ENCODE measurements around the gene RNLS.

RNLS gene

GRCh38 chr10:88226891-88227290 lies 356.2 kb downstream of the RNLS start:
- Histone ChIP-seq H2AFZ (ENCODE audit: low read depth, low read length) (no peak overlapping the region), H3K4me3 (ENCODE audit: low read length) (no peak overlapping the region), H3K4me2 (ENCODE audit: low read length) (no peak overlapping the region), H3K79me2 (ENCODE audit: low read length) (no peaks in the 10 kb centered on the region), H4K20me1 (ENCODE audit: insufficient read depth, low read length) (no peaks in the 10 kb centered on the region), H3K9ac (ENCODE audit: low read length) (no peak overlapping the region), H3K27me3 (ENCODE audit: low read depth, low read length) (no peaks in the 10 kb centered on the region), H3K36me3 (replicated peaks; ENCODE audit: low read depth, low read length) (no peaks in the 10 kb centered on the region), H3K4me1 (ENCODE audit: low read length) (no peaks in the 10 kb centered on the region), H3K27ac (ENCODE audit: low read length) (no peak overlapping the region), H3K9me3 (ENCODE audit: insufficient read depth, low read length) (no peaks in the 10 kb centered on the region)
- TF ChIP-seq CTCF (IDR thresholded peaks at IDR 0.05; ENCODE audit: low read depth, low read length) (no peak), EZH2phosphoT487 (IDR thresholded peaks at IDR 0.05; ENCODE audit: low read depth) (no peak)

GRCh38 chr10:88226071-88226659 lies 357.0 kb downstream of the RNLS start:
- Histone ChIP-seq H3K27ac (ENCODE audit: low read length) (no peak overlapping the region), H3K4me2 (ENCODE audit: low read length) (no peak overlapping the region), H3K4me1 (ENCODE audit: low read length) (no peaks in the 10 kb centered on the region), H3K27me3 (ENCODE audit: low read depth, low read length) (no peaks in the 10 kb centered on the region), H2AFZ (ENCODE audit: low read depth, low read length) (no peak overlapping the region), H4K20me1 (ENCODE audit: insufficient read depth, low read length) (no peaks in the 10 kb centered on the region), H3K9me3 (ENCODE audit: insufficient read depth, low read length) (no peaks in the 10 kb centered on the region), H3K9ac (ENCODE audit: low read length) (no peak overlapping the region), H3K4me3 (ENCODE audit: low read length) (no peak overlapping the region), H3K79me2 (ENCODE audit: low read length) (no peaks in the 10 kb centered on the region), H3K36me3 (replicated peaks; ENCODE audit: low read depth, low read length) (no peaks in the 10 kb centered on the region)
- TF ChIP-seq EZH2phosphoT487 (IDR thresholded peaks at IDR 0.05; ENCODE audit: low read depth), result no peak
- no peak for TF ChIP-seq CTCF (IDR thresholded peaks at IDR 0.05; ENCODE audit: low read depth, low read length)
